Neural progenitor cell (in vitro differentiated cells): ENCODE measurements around the gene TUBB2B. TPM values are rescaled to one million over a fixed set of nuclear protein-coding genes. Genes with fewer than 3 reads are reported as not detected.

Experiments used
- DNase-seq: peaks from one replicate; pipeline ENCODE4 v3.0.0-alpha.2; 2016; ENCODE audit warnings: low spot score
- H2AFZ ChIP-seq: fragments of 200-600 bp; sonication (generic); replicated peaks from 2 replicates; pipeline ENCODE4 v1.6.1; 2016; ENCODE audit warnings: antibody characterized with exemption
- H3F3A ChIP-seq: fragments of 200-600 bp; sonication (generic); 2 replicates; pipeline ENCODE4 v1.6.1; 2016; ENCODE audit warnings: antibody characterized with exemption, low read depth
- H3K27ac ChIP-seq: fragments of 200-600 bp; sonication (generic); 2 replicates; pipeline ENCODE4 v1.5.1; 2016; ENCODE audit warnings: mild to moderate bottlenecking
- H3K27me3 ChIP-seq: fragments of 200-600 bp; sonication (generic); 2 replicates; pipeline ENCODE4 v1.6.1; 2016; ENCODE audit warnings: mild to moderate bottlenecking, moderate library complexity
- H3K36me3 ChIP-seq: fragments of 200-600 bp; sonication (generic); 2 replicates; pipeline ENCODE4 v1.5.1; 2016
- H3K4me1 ChIP-seq: fragments of 200-600 bp; sonication (generic); 2 replicates; pipeline ENCODE4 v1.6.1; 2016; ENCODE audit warnings: mixed run types
- H3K4me2 ChIP-seq: fragments of 200-600 bp; sonication (generic); 2 replicates; pipeline ENCODE4 v1.6.1; 2016
- H3K4me3 ChIP-seq: fragments of 200-600 bp; sonication (generic); 2 replicates; pipeline ENCODE4 v1.5.1; 2016
- H3K79me2 ChIP-seq: fragments of 200-600 bp; sonication (generic); 2 replicates; pipeline ENCODE4 v1.6.1; 2016; ENCODE audit warnings: low read depth
- H3K9ac ChIP-seq: fragments of 200-600 bp; sonication (generic); 2 replicates; pipeline ENCODE4 v1.6.1; 2016
- H3K9me3 ChIP-seq: fragments of 200-600 bp; sonication (generic); 2 replicates; pipeline ENCODE4 v1.5.1; 2016; ENCODE audit warnings: low read depth
- H4K20me1 ChIP-seq: fragments of 200-600 bp; sonication (generic); 2 replicates; pipeline ENCODE4 v1.6.1; 2016; ENCODE audit warnings: low read depth
- H3K27ac Mint-ChIP-seq: 3 replicates; pipeline ENCODE4 v1.8.0; 2021; ENCODE audit warnings: mixed read lengths
- H3K27me3 Mint-ChIP-seq: 2 replicates; pipeline ENCODE4 v1.8.0; 2022; ENCODE audit warnings: low read depth, mild to moderate bottlenecking, inconsistent platforms, moderate library complexity, mixed read lengths; ENCODE audit not compliant: insufficient read depth
- H3K36me3 Mint-ChIP-seq: 3 replicates; pipeline ENCODE4 v1.8.0; 2021; ENCODE audit warnings: mixed read lengths
- H3K4me1 Mint-ChIP-seq: 3 replicates; pipeline ENCODE4 v1.8.0; 2021; ENCODE audit warnings: mixed read lengths
- H3K4me3 Mint-ChIP-seq: 3 replicates; pipeline ENCODE4 v1.8.0; 2021; ENCODE audit warnings: mild to moderate bottlenecking, moderate library complexity, mixed read lengths
- H3K9me3 Mint-ChIP-seq: 3 replicates; pipeline ENCODE4 v1.8.0; 2020; ENCODE audit warnings: mixed read lengths
- CTCF ChIP-seq: fragments of 200-600 bp; sonication (generic); IDR thresholded peaks from 2 replicates; pipeline ENCODE4 v1.5.1; 2017; ENCODE audit warnings: antibody characterized with exemption, mild to moderate bottlenecking
- EZH2 ChIP-seq: fragments of 200-600 bp; sonication (generic); IDR thresholded peaks from 2 replicates; pipeline ENCODE4 v1.6.1; 2017; ENCODE audit warnings: antibody characterized with exemption, mild to moderate bottlenecking, moderate library complexity
- EZH2phosphoT487 ChIP-seq: fragments of 200-600 bp; sonication (generic); IDR thresholded peaks from 2 replicates; pipeline ENCODE4 v1.6.1; 2017; ENCODE audit warnings: antibody characterized with exemption
- total RNA-seq: library from RNA; depleted of rRNA; stranded (reverse); fragments of >200 nt; gene quantifications from 2 replicates; pipeline ENCODE4 v1.2.3, GENCODE V29; 2015; ENCODE audit warnings: low replicate concordance

The TUBB2B gene
- total RNA-seq, 1 donor from 2014 or later: 362 TPM

DNA sequence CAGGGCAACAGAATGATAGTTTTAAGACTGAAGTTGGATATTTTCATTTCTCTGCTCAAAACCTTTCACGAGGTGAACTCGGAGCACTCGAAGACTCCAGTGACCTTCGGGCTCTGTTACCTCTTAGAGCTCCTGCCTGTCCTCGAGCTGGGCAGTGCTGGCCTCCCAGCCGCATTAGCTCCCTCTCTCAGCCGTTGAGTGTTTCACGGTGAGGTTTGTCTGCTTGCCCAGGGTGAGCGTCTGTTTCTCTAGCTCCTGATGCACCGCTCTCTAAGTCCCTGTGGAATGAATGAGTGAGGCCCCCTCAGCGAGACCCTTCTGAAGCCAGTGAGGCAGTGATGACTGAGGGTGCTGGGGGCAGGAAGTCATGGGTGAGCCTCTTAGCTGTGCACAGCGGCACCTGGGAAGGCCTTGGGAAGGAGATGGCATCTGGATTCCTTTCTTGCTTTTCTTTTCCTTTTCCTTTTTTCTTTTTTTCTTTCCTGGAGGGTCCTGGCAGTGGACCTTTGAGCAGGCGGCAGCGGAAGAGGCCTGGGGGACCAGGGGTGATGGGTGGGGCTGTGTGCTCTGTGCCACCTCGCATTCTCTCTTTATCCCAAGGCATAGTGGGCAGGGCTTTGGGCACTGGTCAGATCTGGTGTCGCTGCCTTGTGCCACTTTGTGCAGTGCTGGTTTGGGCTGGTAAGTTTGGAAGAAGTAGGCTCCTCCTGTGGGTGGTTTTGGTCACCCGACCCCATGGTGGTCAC is 33.5 kb upstream of the TUBB2B start:
- H3K4me1 ChIP-seq: peaks cover 12% of the 10 kb centered on the region
- Mint-ChIP-seq H3K27ac (no peak overlapping the region), H3K4me3 (peak overlapping the region; percentile 71)

GRCh38 chr6:3260296-3260695 is 32.8 kb upstream of the TUBB2B start:
- no peak for TF ChIP-seq CTCF
- no peak for TF ChIP-seq EZH2
- TF ChIP-seq EZH2phosphoT487: no peak
- Histone ChIP-seq H3K27ac (no peak overlapping the region), H3K79me2 (peaks cover 51% of the 10 kb centered on the region), H3K4me2 (peak overlapping the region; percentile 82), H3K4me3 (no peak overlapping the region), H3K9ac (no peak overlapping the region), H3F3A (no peaks in the 10 kb centered on the region), H3K9me3 (no peaks in the 10 kb centered on the region), H3K36me3 (no peaks in the 10 kb centered on the region), H4K20me1 (peaks cover 44% of the 10 kb centered on the region), H3K27me3 (peaks cover 14% of the 10 kb centered on the region), H2AFZ (no peak overlapping the region), H3K4me1 (peaks cover 12% of the 10 kb centered on the region)
- no peak for DNase-seq
- Mint-ChIP-seq H3K4me3 (peak overlapping the region; percentile 71), H3K27me3 (peaks cover 4% of the 10 kb centered on the region), H3K36me3 (peaks cover 3% of the 10 kb centered on the region), H3K27ac (no peak overlapping the region), H3K4me1 (peaks cover 41% of the 10 kb centered on the region), H3K9me3 (no peaks in the 10 kb centered on the region)

More for the DNA sequence above, 33.5 kb upstream of the TUBB2B start:
- H4K20me1 ChIP-seq: peaks cover 44% of the 10 kb centered on the region
- H3K27me3 ChIP-seq: peaks cover 14% of the 10 kb centered on the region
- peak overlapping the region; percentile 54 for H3K4me2 ChIP-seq
- Mint-ChIP-seq H3K9me3 (no peaks in the 10 kb centered on the region), H3K4me1 (peaks cover 41% of the 10 kb centered on the region), H3K27me3 (peaks cover 4% of the 10 kb centered on the region), H3K36me3 (no peaks in the 10 kb centered on the region)
- H3K36me3 ChIP-seq: no peaks in the 10 kb centered on the region
- TF ChIP-seq EZH2phosphoT487 (no peak), CTCF (no peak), EZH2 (no peak)
- H3F3A ChIP-seq: no peaks in the 10 kb centered on the region
- no peaks in the 10 kb centered on the region for H3K9me3 ChIP-seq
- H3K9ac ChIP-seq: no peak overlapping the region
- H3K79me2 ChIP-seq: peaks cover 51% of the 10 kb centered on the region
- no peak overlapping the region for H3K4me3 ChIP-seq
- H3K27ac ChIP-seq: no peak overlapping the region
- no peak for DNase-seq
- H2AFZ ChIP-seq: no peak overlapping the region

GRCh38 chr6:3259491-3259958 is 32.1 kb upstream of the TUBB2B start:
- Mint-ChIP-seq H3K27me3 (peaks cover 4% of the 10 kb centered on the region), H3K36me3 (peaks cover 10% of the 10 kb centered on the region), H3K4me1 (peaks cover 36% of the 10 kb centered on the region), H3K27ac (peak overlapping the region; percentile 25), H3K9me3 (no peaks in the 10 kb centered on the region), H3K4me3 (peak overlapping the region; percentile 94)
- no peak overlapping the region for H3K27ac ChIP-seq
- H3K36me3 ChIP-seq: no peaks in the 10 kb centered on the region
- no peaks in the 10 kb centered on the region for H3F3A ChIP-seq
- peaks cover 51% of the 10 kb centered on the region for H3K79me2 ChIP-seq
- peaks cover 14% of the 10 kb centered on the region for H3K27me3 ChIP-seq
- peak overlapping the region; percentile 65 for H3K4me3 ChIP-seq
- H3K9ac ChIP-seq: no peak overlapping the region
- H2AFZ ChIP-seq: peak overlapping the region; percentile 53
- H3K9me3 ChIP-seq: no peaks in the 10 kb centered on the region
- H3K4me2 ChIP-seq: peak overlapping the region; percentile 82
- H4K20me1 ChIP-seq: peaks cover 44% of the 10 kb centered on the region
- TF ChIP-seq EZH2: no peak
- TF ChIP-seq CTCF: no peak
- no peak for TF ChIP-seq EZH2phosphoT487
- H3K4me1 ChIP-seq: peaks cover 12% of the 10 kb centered on the region
- DNase-seq: peak; percentile 51
